H1 (cell line): ENCODE data around the gene SPAG16. TPM values are rescaled to one million over a fixed set of nuclear protein-coding genes. Genes with fewer than 3 reads are reported as not detected.

Source experiments
- CTCF ChIA-PET: fragments of 300-600 bp; sonication (Branson Sonifier 250); formaldehyde crosslinking; loops from one replicate; lab custom pipeline; 2021; ENCODE audit not compliant: partially characterized antibody; lab: Charles Lee
- POLR2A ChIA-PET: fragments of 300-600 bp; sonication (Branson Sonifier 250); formaldehyde crosslinking; loops from one replicate; lab custom pipeline; 2021; ENCODE audit warnings: inconsistent platforms; ENCODE audit not compliant: partially characterized antibody; lab: Charles Lee
- DNase-seq, 2 experiments: peaks; one replicate each; pipeline versions ENCODE4 v3.0.0 to v3.0.0-alpha.2; 2010 to 2022; ENCODE audit warnings: low spot score in 2 of 2, low read depth in 1 of 2, mixed read lengths in 1 of 2
- FAIRE-seq: peaks from 2 replicates; lab custom pipeline; 2011; peaks lifted over from hg19 to GRCh38; lab: Jason Lieb, UNC
- H2AFZ ChIP-seq: 2 replicates; pipeline ENCODE4 v1.8.1; 2012; ENCODE audit warnings: low read length, inconsistent platforms
- H2AK5ac ChIP-seq: 2 replicates; pipeline ENCODE4 v1.6.1; 2013; ENCODE audit warnings: low read depth, low read length
- H2BK120ac ChIP-seq: replicated peaks from 2 replicates; pipeline ENCODE3; 2013; ENCODE audit warnings: low read depth, low read length, inconsistent platforms
- H2BK12ac ChIP-seq: 2 replicates; pipeline ENCODE4 v1.6.1; 2013; ENCODE audit warnings: low read depth, low read length
- H2BK15ac ChIP-seq: 2 replicates; pipeline ENCODE4 v1.6.1; 2013; ENCODE audit warnings: low read length
- H2BK20ac ChIP-seq: 2 replicates; pipeline ENCODE4 v1.6.1; 2013; ENCODE audit warnings: low read length
- H2BK5ac ChIP-seq: 2 replicates; pipeline ENCODE4 v1.6.1; 2013; ENCODE audit warnings: low read depth, low read length
- H3K14ac ChIP-seq: 2 replicates; pipeline ENCODE4 v1.6.1; 2013; ENCODE audit warnings: inconsistent platforms; ENCODE audit not compliant: insufficient read length
- H3K18ac ChIP-seq: 2 replicates; pipeline ENCODE4 v1.6.1; 2013; ENCODE audit warnings: low read length; ENCODE audit errors: extremely low read depth
- H3K23ac ChIP-seq: 2 replicates; pipeline ENCODE4 v1.6.1; 2013; ENCODE audit warnings: inconsistent platforms; ENCODE audit not compliant: insufficient read length
- H3K23me2 ChIP-seq: 2 replicates; pipeline ENCODE4 v1.6.1; 2013; ENCODE audit warnings: low read depth, low read length
- H3K27ac ChIP-seq: 2 replicates; pipeline ENCODE4 v1.6.1; 2011; ENCODE audit warnings: low read depth, low read length, inconsistent platforms
- H3K27me3 ChIP-seq, 4 experiments: replicated peaks in 1 of 4; 1 replicate in 1 of 4; 2 replicates in 3 of 4; pipeline versions ENCODE4 v1.6.1 to v1.8.1; 2011 to 2013; ENCODE audit warnings: low read length in 3 of 4, mild to moderate bottlenecking in 3 of 4, inconsistent platforms in 2 of 4, mixed read lengths in 2 of 4, moderate library complexity in 1 of 4; ENCODE audit not compliant: control insufficient read depth in 3 of 4, insufficient read depth in 3 of 4; ENCODE audit errors: extremely low read depth in 1 of 4
- H3K36me3 ChIP-seq, 4 experiments: 2 replicates each; pipeline versions ENCODE4 v1.6.1 to v1.8.1; 2011 to 2013; ENCODE audit warnings: mild to moderate bottlenecking in 4 of 4, low read length in 3 of 4, moderate library complexity in 2 of 4, control low read depth in 1 of 4, inconsistent platforms in 1 of 4; ENCODE audit not compliant: insufficient read depth in 4 of 4, control insufficient read depth in 2 of 4
- H3K4ac ChIP-seq: replicated peaks from 2 replicates; pipeline ENCODE3; 2013; ENCODE audit warnings: low read length, low read depth, mixed read lengths, inconsistent platforms; ENCODE audit not compliant: insufficient read length
- H3K4me1 ChIP-seq, 4 experiments: replicated peaks in 1 of 4; 1 replicate in 1 of 4; 2 replicates in 3 of 4; pipeline versions ENCODE4 v1.6.1 to v1.8.1; 2011 to 2013; ENCODE audit warnings: low read length in 3 of 4, inconsistent platforms in 2 of 4, mixed read lengths in 1 of 4; ENCODE audit not compliant: insufficient read depth in 4 of 4, control insufficient read depth in 3 of 4
- H3K4me2 ChIP-seq, 2 experiments: 2 replicates each; pipeline versions ENCODE4 v1.6.1 to v1.8.1; 2011 to 2013; ENCODE audit warnings: low read depth in 2 of 2, low read length in 2 of 2, control low read depth in 1 of 2, inconsistent platforms in 1 of 2, mild to moderate bottlenecking in 1 of 2; ENCODE audit not compliant: insufficient read depth in 1 of 2
- H3K4me3 ChIP-seq, 4 experiments: fragments of 200-600, 300-600 bp in 1 of 4; sonication (generic), shearing (Covaris generic), sonication (Bioruptor Twin) in 1 of 4; 2 replicates each; pipeline versions ENCODE4 v1.5.1 to v1.8.1; 2011 to 2016; ENCODE audit warnings: low read length in 4 of 4, low read depth in 3 of 4, control low read depth in 2 of 4, inconsistent platforms in 2 of 4, mild to moderate bottlenecking in 2 of 4, mixed read lengths in 1 of 4, moderate library complexity in 1 of 4; ENCODE audit not compliant: insufficient read depth in 2 of 4; ENCODE audit errors: extremely low read depth in 1 of 4
- H3K56ac ChIP-seq: replicated peaks from 2 replicates; pipeline ENCODE3; 2013; ENCODE audit warnings: low read depth, mild to moderate bottlenecking, mixed read lengths, low read length, inconsistent platforms; ENCODE audit not compliant: insufficient read length
- H3K79me1 ChIP-seq: 2 replicates; pipeline ENCODE4 v1.6.1; 2013; ENCODE audit warnings: low read depth, low read length, control low read depth
- H3K79me2 ChIP-seq, 2 experiments: 2 replicates each; pipeline versions ENCODE4 v1.6.1 to v1.8.1; 2012 to 2013; ENCODE audit warnings: low read length in 2 of 2, mild to moderate bottlenecking in 2 of 2, inconsistent platforms in 1 of 2; ENCODE audit not compliant: insufficient read depth in 2 of 2, control insufficient read depth in 1 of 2
- H3K9ac ChIP-seq, 4 experiments: replicated peaks in 1 of 4; 1 replicate in 1 of 4; 2 replicates in 3 of 4; pipeline versions ENCODE4 v1.6.1 to v1.8.1; 2011 to 2013; ENCODE audit warnings: low read depth in 3 of 4, low read length in 3 of 4, control low read depth in 2 of 4, mild to moderate bottlenecking in 2 of 4, moderate library complexity in 2 of 4, inconsistent platforms in 1 of 4; ENCODE audit errors: extremely low read depth in 1 of 4
- H3K9me3 ChIP-seq, 2 experiments: 2 replicates each; pipeline versions ENCODE4 v1.6.1 to v1.8.1; 2012 to 2013; ENCODE audit warnings: mild to moderate bottlenecking in 2 of 2, moderate library complexity in 2 of 2, control low read depth in 1 of 2, inconsistent platforms in 1 of 2, low read depth in 1 of 2, low read length in 1 of 2, mixed read lengths in 1 of 2; ENCODE audit not compliant: insufficient read depth in 2 of 2
- H4K20me1 ChIP-seq, 2 experiments: replicated peaks in 1 of 2; 2 replicates each; pipeline versions ENCODE3 to v1.8.1; 2011 to 2013; ENCODE audit warnings: inconsistent platforms in 2 of 2, low read length in 2 of 2, mild to moderate bottlenecking in 1 of 2; ENCODE audit not compliant: insufficient read depth in 2 of 2, control insufficient read depth in 1 of 2
- H4K5ac ChIP-seq: 2 replicates; pipeline ENCODE4 v1.6.1; 2013; ENCODE audit warnings: low read length, low read depth, mixed read lengths, inconsistent platforms; ENCODE audit not compliant: insufficient read length
- H4K8ac ChIP-seq: 2 replicates; pipeline ENCODE4 v1.8.0; 2013; ENCODE audit warnings: mild to moderate bottlenecking, moderate library complexity, low read length, inconsistent platforms; ENCODE audit not compliant: insufficient read depth; ENCODE audit errors: extremely low read depth
- H4K91ac ChIP-seq: replicated peaks from 2 replicates; pipeline ENCODE3; 2013; ENCODE audit warnings: low read length, mixed read lengths, inconsistent platforms; ENCODE audit not compliant: insufficient read length
- BCL11A ChIP-seq, 2 experiments: IDR thresholded peaks; one replicate each; pipeline ENCODE4 v1.6.1; 2011; ENCODE audit warnings: low read depth in 2 of 2, low read length in 2 of 2, mild to moderate bottlenecking in 2 of 2
- polyA plus RNA-seq, 7 experiments: library from polyadenylated mRNA; depleted of rRNA in 3 of 7; stranded (reverse) in 5 of 7; unstranded in 2 of 7; fragments of >200 nt in 5 of 7; fragments of 200-250 nt in 2 of 7; gene quantifications; 1 replicate in 5 of 7; 2 replicates in 1 of 7; 4 replicates in 1 of 7; pipeline versions ENCODE4 v1.2.1 to v1.2.3, GENCODE V29; 2011 to 2013; ENCODE audit warnings: missing spikeins in 2 of 7, mixed read lengths in 2 of 7
- total RNA-seq: library from RNA; stranded (reverse); fragmentation: NEBNext Ultra II Directional; extraction: Animal tissue kit (Norgen Biotek cat#: 25700); gene quantifications from 2 replicates; pipeline ENCODE4 v1.2.1, GENCODE V29; 2021

SPAG16 gene
- total and polyA plus RNA-seq, 2 of the 8 experiments (the other 6 are each of a cell fraction or from before 2014, with no cell fraction given), result 6.0 to 14.9 TPM

- H3K18ac ChIP-seq, result no peak overlapping the region
- H2BK12ac ChIP-seq, result no peak overlapping the region
- H3K4me2 ChIP-seq, result no peak overlapping the region
- H3K23ac ChIP-seq, result no peak overlapping the region
- H3K79me1 ChIP-seq, result no peaks in the 10 kb centered on the region
- no peak overlapping the region for H2BK120ac ChIP-seq
- no peak overlapping the region for H2BK20ac ChIP-seq
- H4K20me1 ChIP-seq, result no peaks in the 10 kb centered on the region
- H3K36me3 ChIP-seq, result no peaks in the 10 kb centered on the region
- no peaks in the 10 kb centered on the region for H3K27me3 ChIP-seq
- H3K23me2 ChIP-seq, result no peaks in the 10 kb centered on the region
- no peak overlapping the region for H3K27ac ChIP-seq
- H4K5ac ChIP-seq, result no peak overlapping the region
- ChIA-PET POLR2A (no interaction called here), CTCF (no interaction called here)
- H3K14ac ChIP-seq, result no peak overlapping the region
- H3K4ac ChIP-seq, result no peak overlapping the region
- H3K9ac ChIP-seq, result no peak overlapping the region
- no peak overlapping the region for H4K91ac ChIP-seq
- no peaks in the 10 kb centered on the region for H3K79me2 ChIP-seq
- H2BK5ac ChIP-seq, result no peak overlapping the region
- H3K4me3 ChIP-seq, result no peak overlapping the region
- no peak overlapping the region for H2BK15ac ChIP-seq
- H2AFZ ChIP-seq, result no peak overlapping the region
- no peaks in the 10 kb centered on the region for H3K9me3 ChIP-seq
- peaks cover 0 to 3% (median 1%) of the 10 kb centered on the region in 4 experiments; a peak in 1 of 7 replicates for H3K4me1 ChIP-seq
- no peak overlapping the region for H2AK5ac ChIP-seq
- H4K8ac ChIP-seq, result no peak overlapping the region
- no peak for DNase-seq
- FAIRE-seq, result no peak
- no peak overlapping the region for H3K56ac ChIP-seq
- no peak for TF ChIP-seq BCL11A (IDR thresholded peaks at IDR 0.05; ENCODE audit: low read depth in 2 of 2, low read length in 2 of 2)
Measured at GRCh38 chr2:214038186-214038585, 753.9 kb downstream of the SPAG16 start.
